Measurements from ENCODE around the gene TRMT44. TPM values are rescaled to one million over a fixed set of nuclear protein-coding genes. Genes with fewer than 3 reads are reported as not detected.

The TRMT44 gene
- total RNA-seq, 4 donors from 2014 or later: 30.8 to 60.0 (median 46.1) TPM

- 95% methylated on average over 14 of the region's 14 CpGs for WGBS
- H3K9me3 ChIP-seq: no peaks in the 10 kb centered on the region
- DNase-seq (ENCODE audit: low spot score in 2 of 2): no peak
- H3K27me3 ChIP-seq: no peaks in the 10 kb centered on the region
- H3K4me1 ChIP-seq: peaks cover 23% of the 10 kb centered on the region
- peaks cover 64% of the 10 kb centered on the region for H3K36me3 ChIP-seq
- H3K4me3 ChIP-seq: no peak overlapping the region
- H3K27ac ChIP-seq: no peak overlapping the region
- TF ChIP-seq EP300 (IDR thresholded peaks at IDR 0.05) (no peak), POLR2A (IDR thresholded peaks at IDR 0.05) (no peak), POLR2AphosphoS5 (IDR thresholded peaks at IDR 0.05) (no peak)
- TF ChIP-seq, protein P1, sequence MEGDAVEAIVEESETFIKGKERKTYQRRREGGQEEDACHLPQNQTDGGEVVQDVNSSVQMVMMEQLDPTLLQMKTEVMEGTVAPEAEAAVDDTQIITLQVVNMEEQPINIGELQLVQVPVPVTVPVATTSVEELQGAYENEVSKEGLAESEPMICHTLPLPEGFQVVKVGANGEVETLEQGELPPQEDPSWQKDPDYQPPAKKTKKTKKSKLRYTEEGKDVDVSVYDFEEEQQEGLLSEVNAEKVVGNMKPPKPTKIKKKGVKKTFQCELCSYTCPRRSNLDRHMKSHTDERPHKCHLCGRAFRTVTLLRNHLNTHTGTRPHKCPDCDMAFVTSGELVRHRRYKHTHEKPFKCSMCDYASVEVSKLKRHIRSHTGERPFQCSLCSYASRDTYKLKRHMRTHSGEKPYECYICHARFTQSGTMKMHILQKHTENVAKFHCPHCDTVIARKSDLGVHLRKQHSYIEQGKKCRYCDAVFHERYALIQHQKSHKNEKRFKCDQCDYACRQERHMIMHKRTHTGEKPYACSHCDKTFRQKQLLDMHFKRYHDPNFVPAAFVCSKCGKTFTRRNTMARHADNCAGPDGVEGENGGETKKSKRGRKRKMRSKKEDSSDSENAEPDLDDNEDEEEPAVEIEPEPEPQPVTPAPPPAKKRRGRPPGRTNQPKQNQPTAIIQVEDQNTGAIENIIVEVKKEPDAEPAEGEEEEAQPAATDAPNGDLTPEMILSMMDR (IDR thresholded peaks at IDR 0.05): no peak
Observed at GRCh38 chr4:8407316-8407715, 33.3 kb upstream of the TRMT44 start.

GRCh38 chr4:8407756-8408155, 32.8 kb upstream of the TRMT44 start:
- TF ChIP-seq POLR2AphosphoS5 (IDR thresholded peaks at IDR 0.05): no peak
- no peak for TF ChIP-seq POLR2A (IDR thresholded peaks at IDR 0.05)
- no peak for TF ChIP-seq EP300 (IDR thresholded peaks at IDR 0.05)
- TF ChIP-seq, protein P1 (IDR thresholded peaks at IDR 0.05): no peak
- Histone ChIP-seq H3K27me3 (no peaks in the 10 kb centered on the region), H3K4me3 (no peak overlapping the region), H3K36me3 (peaks cover 68% of the 10 kb centered on the region), H3K27ac (no peak overlapping the region), H3K4me1 (peaks cover 19% of the 10 kb centered on the region), H3K9me3 (no peaks in the 10 kb centered on the region)
- WGBS: 98% methylated on average over 6 of the region's 9 CpGs
- DNase-seq (ENCODE audit: low spot score in 2 of 2): no peak

DNA sequence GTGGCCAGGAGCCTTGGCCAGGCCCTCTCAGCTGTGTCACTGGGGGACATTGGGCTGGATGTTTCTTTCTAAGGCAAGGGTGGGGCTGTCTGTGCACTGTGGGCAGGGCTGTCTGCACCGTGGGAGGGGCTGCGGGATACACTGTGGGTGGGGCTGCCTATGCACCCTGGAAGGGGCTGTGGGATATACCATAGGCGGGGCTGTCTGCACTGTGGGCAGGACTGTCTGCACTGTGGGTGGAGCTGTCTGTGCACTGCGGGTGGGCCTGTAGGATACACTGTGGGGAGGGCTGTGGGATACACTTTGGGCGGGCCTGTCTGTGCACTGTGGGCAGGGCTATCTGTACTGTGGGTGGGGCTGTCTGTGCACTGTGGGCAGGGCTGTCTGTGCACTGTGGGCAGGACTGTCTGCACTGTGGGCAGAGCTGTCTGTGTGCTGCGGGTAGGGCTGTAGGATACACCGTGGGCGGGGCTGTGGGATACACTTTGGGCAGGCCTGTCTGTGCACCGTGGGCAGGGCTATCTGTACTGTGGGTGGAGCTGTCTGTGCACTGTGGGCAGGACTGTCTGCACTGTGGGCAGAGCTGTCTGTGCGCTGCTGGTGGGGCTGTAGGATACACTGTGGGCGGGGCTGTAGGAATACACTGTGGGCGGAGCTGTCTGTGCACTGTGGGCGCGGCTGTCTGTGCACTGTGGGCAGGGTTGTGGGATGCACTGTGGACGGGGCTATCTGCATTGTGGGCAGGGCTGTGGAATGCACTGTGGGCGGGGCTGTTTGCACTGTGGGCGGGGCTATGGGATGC, 31.1 kb upstream of the TRMT44 start:
- WGBS: 78% methylated on average over 17 of the region's 17 CpGs
- no peaks in the 10 kb centered on the region for H3K9me3 ChIP-seq
- TF ChIP-seq POLR2A (IDR thresholded peaks at IDR 0.05) (no peak), POLR2AphosphoS5 (IDR thresholded peaks at IDR 0.05) (no peak), EP300 (IDR thresholded peaks at IDR 0.05) (no peak)
- TF ChIP-seq, protein P1 (IDR thresholded peaks at IDR 0.05): no peak
- H3K4me3 ChIP-seq: no peak overlapping the region
- no peaks in the 10 kb centered on the region for H3K27me3 ChIP-seq
- peaks cover 15% of the 10 kb centered on the region for H3K4me1 ChIP-seq
- H3K27ac ChIP-seq: no peak overlapping the region
- DNase-seq (ENCODE audit: low spot score in 2 of 2): no peak
- H3K36me3 ChIP-seq: peaks cover 77% of the 10 kb centered on the region

DNA sequence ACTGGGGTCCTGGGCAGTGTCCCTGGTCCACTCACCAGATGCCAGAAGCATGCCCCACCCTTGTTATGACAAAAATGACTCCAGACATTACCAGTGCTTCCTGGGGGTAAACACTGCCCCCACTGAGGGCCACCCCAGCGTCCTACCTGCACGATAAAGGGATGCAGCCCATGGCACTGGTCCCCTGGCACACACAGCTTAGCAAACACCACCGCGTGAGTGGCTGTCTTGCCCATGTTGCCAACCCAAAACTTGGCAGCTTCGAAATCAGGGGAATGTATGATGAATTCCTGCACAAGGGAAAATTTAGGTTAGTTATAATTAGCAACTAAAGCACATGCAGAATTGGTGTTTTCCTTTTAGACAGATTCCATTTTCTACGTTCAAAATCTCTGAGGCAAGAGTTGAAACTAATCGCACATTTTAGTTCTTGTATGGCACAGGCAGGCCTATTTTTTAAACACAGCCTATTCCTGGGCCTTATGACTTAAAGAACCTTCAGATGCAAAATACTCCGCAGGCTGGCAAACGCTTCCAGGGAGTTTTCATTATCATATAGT, 30.4 kb upstream of the TRMT44 start:
- H3K36me3 ChIP-seq: peaks cover 77% of the 10 kb centered on the region
- WGBS: 58% methylated on average over 9 of the region's 9 CpGs
- no peaks in the 10 kb centered on the region for H3K9me3 ChIP-seq
- H3K4me3 ChIP-seq: no peak overlapping the region
- H3K27ac ChIP-seq: no peak overlapping the region
- peaks cover 15% of the 10 kb centered on the region for H3K4me1 ChIP-seq
- no peak for DNase-seq (ENCODE audit: low spot score in 2 of 2)
- TF ChIP-seq POLR2A (IDR thresholded peaks at IDR 0.05) (no peak), EP300 (IDR thresholded peaks at IDR 0.05) (no peak), POLR2AphosphoS5 (IDR thresholded peaks at IDR 0.05) (no peak)
- TF ChIP-seq, protein P1 (IDR thresholded peaks at IDR 0.05): no peak
- H3K27me3 ChIP-seq: no peaks in the 10 kb centered on the region

- H3K27ac ChIP-seq: no peak overlapping the region
- no peak overlapping the region for H3K4me3 ChIP-seq
- H3K9me3 ChIP-seq: no peaks in the 10 kb centered on the region
- H3K27me3 ChIP-seq: no peaks in the 10 kb centered on the region
- peaks cover 75% of the 10 kb centered on the region for H3K36me3 ChIP-seq
- H3K4me1 ChIP-seq: peaks cover 15% of the 10 kb centered on the region
- WGBS: 62% methylated on average over 19 of the region's 26 CpGs
- DNase-seq (ENCODE audit: low spot score in 2 of 2): no peak
- no peak for TF ChIP-seq POLR2AphosphoS5 (IDR thresholded peaks at IDR 0.05)
- no peak for TF ChIP-seq POLR2A (IDR thresholded peaks at IDR 0.05)
- no peak for TF ChIP-seq EP300 (IDR thresholded peaks at IDR 0.05)
- TF ChIP-seq, protein P1 (IDR thresholded peaks at IDR 0.05): no peak
Observed at GRCh38 chr4:8410641-8411271, 29.8 kb upstream of the TRMT44 start.

All from suprapubic skin (tissue), 4 donors.